Measurements from ENCODE around the gene CFAP61. TPM values are rescaled to one million over a fixed set of nuclear protein-coding genes. Genes with fewer than 3 reads are reported as not detected.

Gene CFAP61
- total RNA-seq, 1 donor from 2014 or later = not detected

DNA sequence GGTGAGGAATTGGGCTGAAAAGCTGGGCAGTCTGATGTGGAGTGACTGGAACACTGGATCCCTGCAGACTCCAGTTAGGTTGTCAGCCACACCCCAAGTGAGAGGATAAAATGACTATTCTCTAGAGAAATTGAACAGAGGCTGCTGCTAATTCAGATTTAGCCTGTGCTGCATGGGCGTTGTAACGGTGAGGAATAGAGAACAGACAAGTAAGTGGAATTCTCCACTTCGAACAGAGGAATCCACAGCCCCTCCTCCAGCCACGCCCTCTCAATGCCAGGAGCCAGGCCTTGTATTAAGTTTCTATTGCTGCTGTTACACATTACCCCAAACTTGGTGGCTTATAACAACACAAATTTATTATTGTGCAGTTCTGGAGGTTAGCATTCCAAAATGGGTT, 109.3 kb downstream of the CFAP61 start:
- intact Hi-C loops (cut with micrococcal nuclease) = no loop called here

DNA sequence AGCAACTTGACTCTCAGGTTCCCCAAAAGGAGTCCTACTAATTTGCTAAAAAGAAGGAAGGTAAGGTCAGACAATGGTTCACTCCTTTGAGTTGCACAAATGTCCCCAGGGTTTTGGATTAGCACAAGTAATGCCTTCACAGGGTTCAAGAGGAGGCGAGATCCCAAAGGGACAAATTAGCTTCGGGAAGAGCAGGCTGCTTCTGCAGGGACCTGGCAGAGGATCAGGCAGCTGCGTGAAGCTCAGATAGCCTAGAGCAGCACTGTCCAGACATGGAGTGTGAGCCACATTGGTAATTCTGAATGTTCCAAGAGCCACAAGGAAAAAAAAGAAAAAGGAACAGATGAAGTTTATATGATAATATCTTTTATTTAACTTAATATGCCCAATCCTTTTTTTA, 115.4 kb downstream of the CFAP61 start:
- intact Hi-C loops (cut with micrococcal nuclease) = no loop called here

DNA sequence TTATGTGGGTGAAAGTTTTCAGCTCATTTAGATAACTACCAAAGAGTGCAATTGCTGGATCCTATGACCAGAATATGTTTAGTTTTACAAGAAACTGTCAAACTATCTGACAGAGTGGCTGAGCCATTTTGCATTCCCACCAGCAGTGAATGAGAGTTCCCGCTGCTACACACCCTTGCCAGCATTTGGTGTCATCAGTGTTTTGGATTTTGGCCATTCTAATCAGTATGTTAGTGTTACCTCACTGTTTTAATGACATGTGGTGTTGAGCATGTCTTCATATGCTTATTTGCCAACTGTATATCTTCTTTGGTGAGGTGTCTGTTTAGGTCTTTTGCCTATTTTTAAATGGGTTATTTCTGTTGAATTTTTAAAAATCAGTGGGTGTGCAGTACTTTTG, 120.9 kb downstream of the CFAP61 start:
- intact Hi-C loops (cut with micrococcal nuclease) = no loop called here

DNA sequence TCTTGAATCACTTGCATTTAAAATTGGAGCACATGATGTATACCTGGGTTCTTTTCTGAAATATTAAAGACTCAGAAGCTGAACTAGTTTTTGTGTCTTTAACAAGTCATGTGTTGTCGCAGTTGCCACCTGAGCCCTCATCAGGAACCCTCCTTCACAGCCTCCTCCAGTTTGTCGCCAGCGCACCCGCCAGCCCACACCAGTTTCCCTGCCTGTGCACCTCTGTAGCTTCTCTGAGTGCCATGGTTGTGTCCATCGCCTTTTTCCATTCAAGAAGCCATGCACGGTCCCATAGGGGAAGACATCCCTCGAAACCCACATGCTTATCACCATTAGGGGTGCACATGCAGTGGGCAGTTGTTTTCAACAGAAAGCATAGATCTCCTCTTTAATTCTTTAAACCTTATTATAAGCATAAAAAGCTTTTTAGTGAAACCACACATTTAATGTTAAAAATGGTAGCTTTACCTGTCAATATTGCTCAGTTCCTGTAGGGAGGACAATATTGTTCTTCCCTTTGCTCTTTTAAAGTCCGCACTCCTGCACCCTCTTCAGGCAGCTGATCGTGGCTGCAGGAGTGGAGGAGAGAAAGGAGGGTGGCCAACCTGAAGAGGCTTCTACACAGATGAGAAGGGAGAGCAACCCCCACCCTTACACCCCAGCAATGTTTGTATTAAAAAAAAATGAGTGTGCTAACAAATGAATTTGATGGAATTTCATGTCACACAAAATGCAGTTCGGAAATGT, 121.9 kb downstream of the CFAP61 start:
- intact Hi-C loops (cut with micrococcal nuclease) = no loop called here

DNA sequence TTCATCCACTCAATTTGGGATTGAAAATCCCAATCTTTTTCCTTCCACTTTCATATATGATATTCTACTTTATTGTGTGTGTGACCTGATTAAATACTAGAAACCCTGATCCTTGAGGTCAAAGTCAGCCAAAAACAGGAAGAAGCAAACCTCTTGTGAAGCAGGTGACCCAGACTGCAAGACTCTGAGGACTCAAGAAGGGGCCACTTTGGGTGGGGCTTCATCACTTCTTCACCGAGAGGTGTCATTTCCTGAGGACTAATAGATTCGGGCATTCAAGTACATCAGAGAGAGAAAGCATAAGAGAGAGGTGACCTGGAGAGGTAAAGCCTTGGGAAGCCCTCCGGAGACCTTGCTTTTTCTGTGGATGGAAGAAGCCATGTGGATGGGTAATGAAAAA, 129.0 kb downstream of the CFAP61 start:
- intact Hi-C loops (cut with micrococcal nuclease) = loop anchor here (10.0 kb wide), 1 partner anchor 413 kb away; no protein-coding TSS in a partner anchor

DNA sequence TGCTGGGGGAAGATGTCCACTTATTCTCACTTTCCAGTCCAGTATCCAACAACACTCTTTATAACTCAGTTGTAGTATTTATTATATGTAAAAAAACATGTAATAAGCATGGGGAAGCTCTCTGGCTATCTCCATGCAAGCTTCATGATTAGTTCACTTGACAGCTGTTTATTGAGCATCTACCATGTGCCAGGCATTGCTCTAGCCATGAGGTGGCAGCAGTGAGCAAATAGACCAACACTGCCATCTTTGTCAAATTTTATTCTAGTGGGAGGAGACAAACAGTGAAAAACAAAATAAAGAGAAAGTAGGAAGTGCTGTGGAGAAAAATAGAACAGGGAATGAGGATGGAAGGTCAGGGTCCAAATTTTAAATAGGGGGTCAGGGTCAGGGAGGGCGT, 131.8 kb downstream of the CFAP61 start:
- intact Hi-C loops (cut with micrococcal nuclease) = loop anchor here (10.0 kb wide), 1 partner anchor 411 kb away; no protein-coding TSS in a partner anchor

DNA sequence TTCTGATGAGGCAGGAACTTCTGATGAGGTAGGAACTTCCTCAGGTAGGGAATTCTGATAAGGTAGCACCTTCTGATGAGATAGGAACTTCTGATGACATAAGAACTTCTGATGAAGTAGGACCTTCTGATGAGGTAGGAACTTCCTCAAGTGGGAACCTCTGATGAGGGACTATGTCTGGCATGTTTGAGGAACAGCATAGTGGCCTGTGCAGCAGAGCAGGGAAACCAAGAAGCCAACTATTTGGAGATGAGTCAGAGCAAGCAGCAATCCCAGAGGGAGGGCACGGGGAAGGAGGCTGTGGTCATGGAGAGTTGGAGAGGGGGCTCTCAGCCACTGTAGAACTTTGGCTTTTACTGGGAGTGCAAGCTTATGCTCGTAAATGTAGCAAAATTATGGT, 132.4 kb downstream of the CFAP61 start:
- intact Hi-C loops (cut with micrococcal nuclease) = loop anchor here (10.0 kb wide), 1 partner anchor 410 kb away; no protein-coding TSS in a partner anchor

DNA sequence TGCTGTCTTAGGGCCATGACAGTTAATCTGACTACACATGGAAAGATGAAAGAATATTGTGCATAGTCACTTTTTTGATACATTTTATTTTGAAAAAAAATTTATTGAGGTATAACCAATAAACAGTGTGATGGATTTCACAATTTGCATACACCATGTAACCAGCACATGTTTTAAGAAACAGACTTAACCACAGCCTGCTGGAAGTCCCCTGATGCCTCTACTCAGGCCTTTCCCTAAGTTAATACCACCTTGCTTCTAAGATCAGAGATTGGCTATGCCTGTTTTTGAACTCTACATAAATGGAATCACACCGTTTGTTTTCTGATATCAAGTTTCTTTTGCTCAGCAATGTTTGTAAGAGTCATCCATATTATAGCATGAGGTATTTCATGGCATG, 136.3 kb downstream of the CFAP61 start:
- intact Hi-C loops (cut with micrococcal nuclease) = loop anchor here (10.0 kb wide), 1 partner anchor 406 kb away; no protein-coding TSS in a partner anchor

DNA sequence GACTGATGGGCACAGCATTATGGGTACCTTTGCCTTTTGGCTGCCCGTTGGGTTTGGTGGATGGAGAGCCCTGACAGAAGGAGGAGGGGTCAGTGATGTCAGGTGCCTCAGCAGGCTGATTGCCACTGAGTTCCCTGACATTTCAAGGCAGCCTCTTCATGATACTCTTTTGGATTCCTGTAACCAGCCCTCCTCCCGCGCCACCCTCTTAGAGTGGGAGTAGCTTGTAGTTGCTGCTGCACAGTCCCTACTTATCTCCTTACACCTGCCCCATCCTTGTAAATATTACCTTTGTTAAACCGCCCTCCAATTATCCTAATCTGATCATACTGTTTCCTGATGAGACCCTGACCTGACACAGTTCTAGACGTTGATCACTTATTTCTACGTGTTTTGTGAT, 140.0 kb downstream of the CFAP61 start:
- intact Hi-C loops (cut with micrococcal nuclease) = no loop called here

DNA sequence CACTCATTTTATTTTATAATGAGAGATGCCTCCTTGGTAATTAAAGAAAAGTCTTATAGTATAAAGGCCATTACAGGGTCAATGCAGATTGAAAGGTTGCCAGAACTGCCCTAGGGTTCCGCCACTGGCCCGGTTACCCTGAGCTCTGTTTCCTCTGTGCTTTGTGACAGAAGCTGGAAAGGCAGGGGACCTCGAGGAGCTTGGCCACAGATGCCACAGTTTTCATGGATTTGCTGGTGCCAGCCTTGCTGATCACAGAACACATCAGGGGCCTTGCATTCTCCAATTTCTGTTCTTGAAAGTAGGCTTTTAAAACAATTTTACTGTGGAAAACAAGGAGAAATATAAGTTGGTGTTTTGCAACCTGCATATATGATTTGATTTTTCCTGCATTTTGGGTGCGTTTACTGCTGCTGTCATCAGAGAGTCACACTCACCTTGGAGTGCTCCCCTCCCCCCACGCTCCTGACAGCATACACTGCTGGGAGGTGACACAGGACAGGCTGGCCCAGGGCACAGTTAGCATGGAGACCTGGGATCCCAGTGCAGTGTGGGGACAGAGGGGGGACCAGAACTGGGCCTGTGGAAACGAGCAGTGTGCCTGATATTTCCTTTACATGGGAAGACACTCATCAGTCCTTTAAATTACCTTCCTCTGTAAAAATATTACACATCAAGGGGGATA, 142.8 kb downstream of the CFAP61 start:
- intact Hi-C loops (cut with micrococcal nuclease) = no loop called here

DNA sequence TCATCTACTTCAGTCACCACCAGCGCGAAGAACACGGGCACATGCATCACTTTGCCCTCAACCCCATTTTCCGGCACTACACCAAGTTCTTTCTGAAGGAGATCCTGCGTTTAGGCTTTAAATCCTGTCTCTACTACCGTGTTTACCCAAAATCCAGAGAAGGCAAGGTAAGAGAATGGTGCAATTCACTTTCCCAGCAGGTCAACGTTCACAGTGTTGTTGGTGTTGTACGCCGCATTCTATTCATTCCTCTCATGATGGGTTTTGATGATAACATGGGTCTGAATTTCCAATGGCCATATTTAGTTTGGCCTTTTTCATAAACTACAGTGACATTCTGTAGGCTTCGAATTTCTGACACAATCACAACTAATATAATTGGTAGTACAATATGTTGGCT, 144.3 kb downstream of the CFAP61 start:
- intact Hi-C loops (cut with micrococcal nuclease) = no loop called here

DNA sequence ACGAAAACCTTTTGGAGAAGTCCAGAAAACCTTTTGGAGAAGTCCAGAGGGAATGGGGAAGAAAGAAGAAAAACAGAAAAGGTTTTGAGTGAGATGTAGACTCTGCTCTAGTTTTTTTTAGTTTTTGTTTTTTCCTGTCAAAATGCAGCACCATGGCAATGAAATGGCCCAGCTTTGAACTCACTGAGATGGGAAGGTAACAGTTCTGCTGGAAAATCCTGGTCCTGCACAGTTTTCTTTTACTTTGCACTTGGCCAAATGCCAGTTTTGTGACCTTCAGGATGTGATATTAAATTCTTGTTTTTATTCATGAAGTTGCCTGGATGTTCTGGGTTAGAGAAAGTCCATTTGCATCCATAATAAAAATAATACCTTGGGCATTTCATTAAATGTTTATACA, 145.7 kb downstream of the CFAP61 start:
- intact Hi-C loops (cut with micrococcal nuclease) = no loop called here

DNA sequence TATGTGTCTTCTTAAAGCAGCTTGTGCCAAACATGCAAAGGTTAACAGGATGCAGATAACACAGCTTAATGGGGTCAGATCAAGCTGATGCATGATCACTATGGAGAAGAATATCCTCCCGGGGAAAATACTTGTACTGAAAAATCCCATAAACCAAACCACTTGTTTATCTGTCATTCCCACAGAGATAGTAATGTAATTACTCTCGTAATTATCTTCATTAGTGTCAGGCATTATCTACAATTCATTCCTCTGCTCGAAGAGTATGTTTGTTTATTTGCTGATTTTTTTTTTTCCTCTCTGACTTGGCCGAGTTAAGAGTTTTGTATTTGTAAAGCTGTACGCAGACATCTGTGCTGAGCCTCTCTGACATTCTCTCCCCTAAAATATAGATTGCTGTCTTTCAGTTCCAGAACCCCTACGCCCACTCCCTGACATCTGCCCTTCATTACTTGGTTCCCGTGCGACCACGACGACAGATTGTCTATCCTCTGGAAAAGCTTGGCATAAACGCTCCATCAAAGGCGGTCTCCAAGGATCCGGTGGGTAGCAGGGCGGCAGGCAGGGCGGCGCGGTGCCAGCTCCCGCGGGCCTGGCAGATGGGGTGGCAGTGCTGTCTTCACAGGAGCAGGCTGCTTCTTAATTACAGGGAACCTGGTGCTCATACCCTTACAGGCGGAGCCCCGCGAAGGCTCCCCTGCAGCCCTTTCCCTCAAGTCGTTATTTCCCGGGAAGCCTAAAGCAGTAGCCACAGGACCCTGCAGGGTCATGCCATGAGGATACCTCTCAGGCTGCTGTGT, 147.2 kb downstream of the CFAP61 start:
- intact Hi-C loops (cut with micrococcal nuclease) = no loop called here

DNA sequence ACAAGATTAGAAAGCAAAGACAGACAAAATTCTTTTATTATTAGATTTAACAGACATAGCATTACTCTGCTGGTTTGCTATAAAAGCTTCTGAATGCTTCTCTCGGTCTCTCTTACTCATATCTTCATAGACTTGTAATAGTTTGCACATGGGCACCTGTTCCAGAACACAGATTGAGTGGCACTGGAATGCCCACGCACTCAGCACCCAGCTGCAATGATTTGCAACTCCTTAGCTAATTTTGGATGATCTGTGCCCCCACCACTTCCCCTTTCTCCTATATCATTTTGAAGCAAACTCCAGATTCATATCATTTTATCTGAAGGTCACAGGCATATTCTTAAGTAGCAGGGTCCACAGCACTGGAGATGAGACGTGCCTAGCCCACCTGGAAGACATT, 148.8 kb downstream of the CFAP61 start:
- intact Hi-C loops (cut with micrococcal nuclease) = no loop called here

DNA sequence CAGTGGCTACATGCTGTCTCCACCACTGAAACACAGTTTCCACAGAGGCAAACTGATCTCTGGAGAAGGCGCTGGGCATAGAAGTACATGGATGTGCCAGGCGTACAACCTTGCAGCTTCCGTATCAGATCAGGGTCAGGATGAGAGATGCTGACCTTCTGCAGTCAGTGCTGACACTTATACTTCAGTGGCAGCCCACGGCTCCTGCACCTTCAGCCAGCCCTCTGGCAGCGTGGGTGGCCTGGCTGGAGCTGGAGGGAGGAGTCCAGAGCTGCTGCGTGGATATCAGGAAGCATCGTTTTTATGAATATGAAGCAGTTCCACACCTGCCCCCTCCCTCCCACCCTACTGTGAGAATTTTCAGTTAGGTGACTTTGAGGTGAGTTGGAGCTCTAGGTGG, 149.3 kb downstream of the CFAP61 start:
- intact Hi-C loops (cut with micrococcal nuclease) = no loop called here

DNA sequence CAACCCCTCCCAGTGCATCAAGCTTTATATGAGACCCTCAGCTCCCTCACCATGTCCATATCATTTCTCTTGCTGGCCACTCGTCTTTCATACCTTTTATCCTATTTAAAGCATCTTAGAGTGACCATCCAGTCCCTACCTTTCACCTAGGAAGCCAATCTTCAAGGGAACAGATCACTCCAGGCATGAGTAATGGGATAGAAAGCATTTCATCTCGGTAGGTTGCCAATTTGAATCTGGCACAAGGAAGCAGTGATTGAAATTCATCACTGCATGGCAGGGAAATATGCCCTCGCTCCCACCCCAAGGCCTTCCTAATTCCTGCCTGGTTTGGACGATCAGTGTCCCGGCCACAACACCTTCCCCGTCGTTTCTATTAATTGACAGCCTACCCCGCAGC, 150.4 kb downstream of the CFAP61 start:
- intact Hi-C loops (cut with micrococcal nuclease) = no loop called here

DNA sequence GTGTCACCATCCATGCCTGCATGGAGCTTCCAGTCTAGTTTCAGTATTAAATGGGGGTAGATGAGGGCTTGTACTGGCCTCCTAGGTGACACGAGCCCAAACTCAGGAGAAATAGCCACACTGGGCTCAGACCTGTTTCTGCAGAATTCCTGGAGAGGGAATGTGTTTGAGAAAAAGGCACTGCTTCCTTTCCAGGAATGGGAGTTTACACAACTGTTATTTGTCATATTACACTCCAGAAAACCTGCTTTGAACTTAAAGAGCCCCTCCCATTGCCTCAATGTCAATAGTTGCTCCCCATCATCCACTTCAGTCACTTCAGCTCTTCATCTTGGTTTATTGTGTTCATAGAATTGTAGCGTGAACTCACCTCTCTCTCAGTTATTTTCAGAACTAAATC, 151.5 kb downstream of the CFAP61 start:
- intact Hi-C loops (cut with micrococcal nuclease) = no loop called here

DNA sequence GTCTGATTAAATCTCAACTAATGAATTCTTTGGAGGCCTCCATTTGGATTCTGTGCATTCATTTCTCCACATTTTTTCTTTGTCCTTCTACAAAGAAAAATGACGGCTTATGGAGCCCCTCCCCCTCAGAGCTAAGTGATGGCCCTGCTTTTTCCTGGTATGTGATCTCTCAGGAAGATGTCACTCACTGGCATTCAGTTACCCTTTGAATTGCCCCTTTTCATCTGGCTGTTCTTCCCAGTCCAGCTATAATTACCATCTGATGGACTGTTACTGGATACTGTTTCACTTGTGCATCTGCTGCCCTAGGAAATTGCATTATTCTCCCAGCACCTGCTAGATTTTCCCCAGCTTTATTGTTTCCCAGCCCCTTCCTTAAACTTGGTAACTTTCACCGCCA, 151.9 kb downstream of the CFAP61 start:
- intact Hi-C loops (cut with micrococcal nuclease) = no loop called here

DNA sequence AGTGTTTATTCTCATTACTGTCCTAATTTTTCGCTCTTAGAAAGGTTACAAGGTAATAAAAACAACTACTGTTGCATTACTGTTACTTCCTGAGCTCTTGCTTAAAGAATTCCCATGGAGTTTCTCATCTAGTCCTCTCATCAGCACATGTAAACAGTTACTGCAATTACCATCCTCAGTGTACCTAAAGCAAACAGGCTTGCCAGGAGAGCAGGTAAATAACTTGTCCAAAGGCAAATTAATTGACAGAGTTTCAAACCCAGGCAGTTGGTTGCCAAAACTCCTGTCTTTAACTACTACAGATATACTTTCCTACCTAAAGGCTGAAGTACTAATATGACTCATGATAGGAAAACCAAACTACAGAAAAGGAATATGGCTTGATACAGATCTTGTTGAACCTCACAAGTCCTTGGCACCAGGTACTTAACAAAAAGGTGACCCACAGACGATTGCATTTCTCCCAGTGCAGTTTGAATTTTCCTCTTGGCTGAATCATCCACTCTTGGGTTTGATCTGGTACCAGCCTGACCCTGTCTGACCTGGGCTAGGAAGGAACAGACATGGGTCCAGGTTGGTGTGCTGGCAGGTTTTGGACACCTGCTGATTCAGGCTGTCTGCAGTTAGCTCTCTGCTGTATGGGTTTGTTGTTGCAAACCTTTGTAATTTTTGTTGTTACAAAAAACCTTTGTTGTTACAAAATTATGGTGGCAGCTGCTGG, 153.0 kb downstream of the CFAP61 start:
- intact Hi-C loops (cut with micrococcal nuclease) = no loop called here

DNA sequence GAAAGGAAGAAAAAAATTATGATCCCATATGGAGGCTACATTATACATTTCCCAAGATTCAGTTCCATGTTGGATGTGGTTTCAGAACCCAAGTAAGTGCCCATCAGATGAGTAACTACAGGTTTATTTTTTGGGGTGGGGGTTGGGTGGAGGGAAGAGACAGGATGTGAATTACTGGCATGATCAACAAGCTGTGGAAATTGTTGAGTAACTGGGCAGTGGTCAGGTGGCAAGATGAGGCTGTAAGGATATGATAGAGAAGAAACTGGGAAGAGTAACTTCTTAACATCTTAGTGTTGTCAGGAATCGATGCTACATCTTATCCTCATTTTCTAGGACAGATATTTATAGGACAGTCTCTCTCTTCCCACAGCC, 153.5 kb downstream of the CFAP61 start:
- intact Hi-C loops (cut with micrococcal nuclease) = no loop called here

DNA sequence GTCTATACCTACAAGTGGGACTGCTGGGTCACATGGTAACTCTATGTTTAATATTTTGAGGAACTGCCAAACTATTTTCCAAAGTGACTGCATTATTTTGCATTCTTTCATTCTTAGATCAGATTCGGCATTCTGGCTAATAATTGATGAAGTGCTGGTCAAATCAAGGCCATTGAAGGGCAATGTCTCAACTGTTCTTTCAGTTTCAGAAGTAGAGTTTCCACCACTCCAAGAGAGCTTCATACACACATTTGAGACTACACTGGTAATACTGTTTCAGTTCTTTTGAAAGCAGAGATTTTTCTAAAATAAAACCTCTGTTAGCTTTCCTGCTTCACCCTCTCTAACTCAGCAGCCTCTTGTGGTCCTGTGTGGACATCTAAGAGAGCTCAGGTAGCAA, 154.5 kb downstream of the CFAP61 start:
- intact Hi-C loops (cut with micrococcal nuclease) = no loop called here

Measured in T-helper 2 cell treated with Interferon-gamma antibody and Interleukin-4, amounts not matched to agents 100 ng/mL and 5 ng/mL, for 36 hours (primary cell).